GM12891 (cell line): Measurements from ENCODE around the gene PRKCB.

Experiments
- POLR2A ChIP-seq: IDR thresholded peaks from 2 replicates; pipeline ENCODE4 v1.6.1; 2011; ENCODE audit warnings: low read depth, low read length, control low read depth
- POLR2AphosphoS5 ChIP-seq: IDR thresholded peaks from 2 replicates; pipeline ENCODE4 v1.6.1; 2011; ENCODE audit warnings: low read depth, low read length, control low read depth
- TAF1 ChIP-seq: IDR thresholded peaks from 2 replicates; pipeline ENCODE4 v1.6.1; 2011; ENCODE audit warnings: low read depth, low read length, control low read depth

GRCh38 chr16:23847948-23848347 lies 12.2 kb downstream of the PRKCB start:
- TF ChIP-seq POLR2AphosphoS5: no peak
- no peak for TF ChIP-seq POLR2A
- no peak for TF ChIP-seq TAF1
